HUES6 (cell line): ENCODE measurements around the gene KIF1A.
"Not testable (repeated sequence)": the region's sequence is repeated elsewhere in the genome, so short reads cannot be mapped to it uniquely, and the experiment has no call there.

ENCODE experiments used
- H3K27ac ChIP-seq: 2 replicates; pipeline ENCODE4 v1.7.0; 2013; ENCODE audit warnings: low read depth, mild to moderate bottlenecking, low read length, inconsistent platforms
- H3K27me3 ChIP-seq: 2 replicates; pipeline ENCODE4 v1.6.1; 2013; ENCODE audit warnings: low read length; ENCODE audit not compliant: control insufficient read depth, insufficient read depth
- H3K36me3 ChIP-seq: 2 replicates; pipeline ENCODE4 v1.6.1; 2013; ENCODE audit warnings: low read length; ENCODE audit not compliant: control insufficient read depth, insufficient read depth
- H3K4me1 ChIP-seq: 2 replicates; pipeline ENCODE4 v1.6.1; 2013; ENCODE audit warnings: low read length; ENCODE audit not compliant: control insufficient read depth, insufficient read depth
- H3K4me3 ChIP-seq: 2 replicates; pipeline ENCODE4 v1.5.1; 2013; ENCODE audit warnings: low read depth, low read length
- H3K9ac ChIP-seq: one replicate; pipeline ENCODE4 v1.6.1; 2013; ENCODE audit warnings: mild to moderate bottlenecking, low read length
- H3K9me3 ChIP-seq: 2 replicates; pipeline ENCODE4 v1.6.1; 2013; ENCODE audit warnings: low read depth, low read length; ENCODE audit not compliant: control insufficient read depth, insufficient read depth

The KIF1A gene

GRCh38 chr2:240782221-240782885 is 37.7 kb downstream of the KIF1A start:
- no peak overlapping the region for H3K4me3 ChIP-seq
- no peak overlapping the region for H3K9ac ChIP-seq
- H3K27ac ChIP-seq: no peak overlapping the region
- H3K4me1 ChIP-seq: no peaks in the 10 kb centered on the region
- peaks cover 62% of the 10 kb centered on the region for H3K36me3 ChIP-seq
- no peaks in the 10 kb centered on the region for H3K27me3 ChIP-seq
- no peaks in the 10 kb centered on the region for H3K9me3 ChIP-seq

DNA sequence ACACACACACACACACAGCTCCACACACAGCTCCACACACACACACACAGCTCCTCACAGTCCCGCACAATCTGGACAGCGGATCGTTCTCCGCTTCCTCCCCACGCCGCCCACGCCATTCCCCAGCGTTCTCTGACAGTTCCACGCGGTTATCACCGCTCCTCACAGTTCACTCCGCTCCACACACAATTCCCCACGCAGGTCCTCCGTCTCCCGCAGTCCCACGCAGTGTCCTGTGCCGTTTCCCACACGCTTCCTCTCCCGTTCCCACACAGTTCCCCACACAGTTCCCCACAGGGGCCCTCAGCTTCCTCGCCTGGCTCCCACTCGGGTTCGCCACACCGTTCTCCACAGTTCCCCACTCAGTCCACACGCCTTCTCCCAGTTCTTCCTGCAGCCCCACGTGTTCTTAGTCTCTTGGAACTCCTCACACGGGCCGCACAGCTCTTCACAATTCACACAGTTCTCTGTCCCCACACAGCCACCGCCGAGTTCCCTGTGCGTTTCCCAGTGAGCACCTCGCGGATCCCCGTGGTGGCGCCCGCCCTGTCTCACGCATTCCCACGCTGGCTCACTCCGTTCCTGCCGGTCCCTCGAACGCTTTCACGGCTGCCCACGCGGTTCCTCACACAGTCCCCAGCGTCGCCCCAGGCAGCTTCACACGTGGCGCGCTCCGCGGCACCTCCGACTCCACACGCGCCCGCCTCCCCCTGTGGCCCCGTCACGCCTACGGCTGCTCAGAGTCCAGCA is 38.4 kb downstream of the KIF1A start:
- Histone ChIP-seq H3K36me3 (peaks cover 59% of the 10 kb centered on the region), H3K27ac (no peak overlapping the region), H3K4me3 (no peak overlapping the region), H3K4me1 (no peaks in the 10 kb centered on the region), H3K9me3 (no peaks in the 10 kb centered on the region), H3K9ac (no peak overlapping the region), H3K27me3 (no peaks in the 10 kb centered on the region)

GRCh38 chr2:240780023-240780700 is 39.9 kb downstream of the KIF1A start:
- Histone ChIP-seq H3K9me3 (no peaks in the 10 kb centered on the region), H3K36me3 (peaks cover 59% of the 10 kb centered on the region), H3K27ac (no peak overlapping the region), H3K4me1 (no peaks in the 10 kb centered on the region), H3K27me3 (no peaks in the 10 kb centered on the region), H3K4me3 (no peak overlapping the region), H3K9ac (no peak overlapping the region)

DNA sequence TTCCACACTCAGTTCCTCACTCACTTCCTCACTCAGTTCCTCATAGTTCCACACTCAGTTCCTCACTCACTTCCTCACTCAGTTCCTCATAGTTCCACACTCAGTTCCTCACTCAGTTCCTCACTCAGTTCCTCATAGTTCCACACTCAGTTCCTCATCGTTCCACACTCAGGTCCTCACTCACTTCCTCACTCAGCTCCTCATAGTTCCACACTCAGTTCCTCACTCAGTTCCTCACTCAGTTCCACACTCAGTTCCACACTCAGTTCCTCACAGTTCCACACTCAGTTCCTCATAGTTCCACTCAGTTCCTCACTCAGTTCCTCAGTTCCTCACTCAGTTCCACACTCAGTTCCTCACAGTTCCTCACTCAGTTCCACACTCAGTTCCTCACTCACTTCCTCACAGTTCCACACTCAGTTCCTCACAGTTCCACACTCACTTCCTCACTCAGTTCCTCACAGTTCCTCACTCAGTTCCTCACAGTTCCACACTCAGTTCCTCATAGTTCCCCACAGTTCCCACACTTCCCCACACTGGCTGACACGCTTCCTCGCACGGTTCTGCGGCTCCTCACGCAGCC is 40.7 kb downstream of the KIF1A start:
- H3K9me3 ChIP-seq, H3K27ac ChIP-seq, H3K4me3 ChIP-seq, H3K4me1 ChIP-seq, H3K27me3 ChIP-seq, H3K9ac ChIP-seq: not testable (repeated sequence)
- H3K36me3 ChIP-seq: peaks cover 59% of the 10 kb centered on the region

DNA sequence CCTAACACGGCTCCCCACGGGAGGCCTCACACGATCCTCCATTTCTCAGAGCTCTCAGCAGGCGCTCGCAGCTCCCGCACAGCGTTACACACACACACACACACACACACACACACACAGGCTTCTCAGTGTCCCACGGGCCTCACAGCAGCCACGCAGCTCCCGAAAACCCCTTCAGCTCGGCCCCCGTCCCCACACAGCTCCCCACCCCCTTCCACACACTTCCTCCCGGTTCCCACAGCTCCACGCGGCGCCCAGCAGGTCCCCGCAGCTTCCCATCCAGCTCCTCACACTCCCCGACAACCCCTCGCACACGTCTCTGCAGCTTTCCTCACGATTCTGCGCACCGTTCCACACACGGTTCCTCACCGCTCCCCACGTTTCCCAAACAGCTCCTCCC is 41.6 kb downstream of the KIF1A start:
- Histone ChIP-seq H3K9me3 (no peaks in the 10 kb centered on the region), H3K9ac (no peak overlapping the region), H3K27ac (no peak overlapping the region), H3K4me3 (no peak overlapping the region), H3K4me1 (no peaks in the 10 kb centered on the region), H3K36me3 (peaks cover 57% of the 10 kb centered on the region), H3K27me3 (no peaks in the 10 kb centered on the region)

DNA sequence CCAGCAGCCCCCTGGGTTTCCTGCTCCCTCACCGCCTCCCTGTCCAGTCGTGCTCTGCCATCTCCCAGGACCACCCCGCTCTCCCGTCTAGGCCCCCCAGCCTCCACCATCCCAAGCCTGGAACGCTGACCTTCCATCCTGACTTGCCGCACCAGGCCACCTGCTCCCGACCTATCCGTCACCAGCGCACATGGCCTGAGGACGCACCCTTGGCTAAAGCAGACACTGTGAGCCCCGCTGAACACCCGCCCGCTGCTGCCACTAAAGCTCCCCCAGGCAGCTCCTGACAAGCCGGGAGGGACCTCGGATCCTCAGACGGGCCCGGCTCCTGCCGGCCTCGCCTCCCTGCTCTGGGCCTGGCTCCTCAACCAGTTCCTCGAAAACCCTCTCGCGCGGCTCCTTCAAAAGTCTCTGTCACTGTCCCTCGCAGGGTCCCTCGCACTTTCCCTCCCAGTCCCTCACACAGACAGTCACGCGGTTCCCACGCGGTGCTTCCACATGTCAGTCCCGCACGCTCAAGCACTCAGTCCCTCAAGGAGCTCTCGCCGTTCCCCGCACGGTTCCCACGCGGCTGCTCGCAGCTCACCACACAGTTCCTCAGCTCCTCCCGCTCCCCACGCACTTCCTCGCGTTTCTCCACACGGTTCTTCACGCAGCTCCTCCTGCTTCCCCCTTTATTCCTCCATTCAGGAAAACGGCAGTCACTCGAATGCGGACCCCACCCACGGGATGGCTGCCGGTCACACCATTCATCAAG is 42.4 kb downstream of the KIF1A start:
- H3K9me3 ChIP-seq: no peaks in the 10 kb centered on the region
- H3K27ac ChIP-seq: no peak overlapping the region
- no peak overlapping the region for H3K4me3 ChIP-seq
- peaks cover 57% of the 10 kb centered on the region for H3K36me3 ChIP-seq
- H3K27me3 ChIP-seq: no peaks in the 10 kb centered on the region
- no peak overlapping the region for H3K9ac ChIP-seq
- H3K4me1 ChIP-seq: no peaks in the 10 kb centered on the region

DNA sequence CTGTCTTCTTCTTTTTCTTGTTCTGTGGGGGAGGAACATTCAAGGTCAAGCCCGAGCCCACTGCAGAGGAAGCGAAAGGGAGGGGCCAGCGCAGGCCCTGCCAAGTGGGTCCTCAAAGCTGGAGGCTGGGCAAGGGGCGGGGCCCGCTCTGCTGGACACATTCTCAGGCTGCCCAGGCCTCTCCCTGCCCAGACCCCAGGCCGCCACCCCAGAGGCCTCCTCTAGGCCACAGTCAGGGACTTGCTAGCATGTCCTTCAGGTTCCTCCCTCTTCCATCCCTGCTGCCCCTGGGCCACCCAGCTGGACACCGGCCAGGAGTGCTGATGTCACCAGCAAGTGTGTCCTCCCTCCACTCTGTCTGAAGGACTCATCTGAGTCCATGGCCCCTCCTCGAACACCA is 44.1 kb downstream of the KIF1A start:
- no peak overlapping the region for H3K27ac ChIP-seq
- no peak overlapping the region for H3K4me3 ChIP-seq
- H3K27me3 ChIP-seq: no peaks in the 10 kb centered on the region
- no peaks in the 10 kb centered on the region for H3K4me1 ChIP-seq
- no peaks in the 10 kb centered on the region for H3K9me3 ChIP-seq
- no peak overlapping the region for H3K9ac ChIP-seq
- H3K36me3 ChIP-seq: peaks cover 62% of the 10 kb centered on the region

DNA sequence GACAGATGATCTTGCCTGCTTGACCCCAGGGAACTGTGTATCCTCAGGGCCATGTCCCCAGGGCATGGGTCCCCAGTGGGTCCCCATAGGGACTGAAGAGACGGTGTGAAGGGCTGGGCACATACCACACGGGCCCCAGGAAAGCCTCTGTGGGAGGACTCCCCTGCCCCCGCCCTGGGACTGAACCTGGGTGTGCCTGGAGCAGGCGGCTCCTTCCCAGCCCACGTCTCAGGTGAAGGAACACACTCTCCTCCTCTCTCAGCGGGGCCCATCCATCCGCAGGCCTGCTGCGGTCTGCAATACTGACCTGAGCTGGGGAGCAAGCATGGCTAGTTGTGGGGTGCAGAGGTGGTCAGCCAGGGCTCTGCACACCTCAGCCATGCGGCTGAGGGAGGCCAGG is 45.2 kb downstream of the KIF1A start:
- no peaks in the 10 kb centered on the region for H3K9me3 ChIP-seq
- no peak overlapping the region for H3K27ac ChIP-seq
- H3K27me3 ChIP-seq: no peaks in the 10 kb centered on the region
- H3K4me3 ChIP-seq: no peak overlapping the region
- peaks cover 73% of the 10 kb centered on the region for H3K36me3 ChIP-seq
- no peak overlapping the region for H3K9ac ChIP-seq
- no peaks in the 10 kb centered on the region for H3K4me1 ChIP-seq

GRCh38 chr2:240769096-240769495 is 50.9 kb downstream of the KIF1A start:
- Histone ChIP-seq H3K4me1 (no peaks in the 10 kb centered on the region), H3K9ac (no peak overlapping the region), H3K36me3 (peaks cover 99% of the 10 kb centered on the region)

DNA sequence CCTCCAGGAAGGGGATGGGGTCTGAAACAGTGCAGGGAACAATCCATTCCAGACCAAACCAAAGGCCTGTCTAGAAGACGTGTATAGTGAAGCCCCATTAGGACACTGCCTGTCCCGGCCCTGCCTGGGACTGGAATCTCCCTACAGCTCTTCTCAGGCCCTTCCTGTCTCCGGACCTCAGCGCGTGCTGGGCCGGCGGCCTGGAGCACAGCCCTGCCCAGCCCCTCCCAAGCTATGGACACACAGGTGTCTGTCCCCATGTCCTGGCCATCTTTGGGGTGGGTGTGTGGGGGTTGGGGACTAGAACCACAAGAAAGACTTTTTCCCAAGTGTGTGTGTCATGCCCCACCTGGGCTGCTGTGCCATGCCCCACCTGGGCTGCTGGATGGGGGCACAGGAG is 51.8 kb downstream of the KIF1A start:
- Histone ChIP-seq H3K27ac (no peak overlapping the region), H3K36me3 (peaks cover 100% of the 10 kb centered on the region), H3K4me1 (no peaks in the 10 kb centered on the region), H3K27me3 (no peaks in the 10 kb centered on the region), H3K9me3 (no peaks in the 10 kb centered on the region), H3K9ac (no peak overlapping the region), H3K4me3 (no peak overlapping the region)

More at GRCh38 chr2:240769096-240769495, 50.9 kb downstream of the KIF1A start:
- H3K9me3 ChIP-seq: no peaks in the 10 kb centered on the region
- H3K27me3 ChIP-seq: no peaks in the 10 kb centered on the region
- no peak overlapping the region for H3K4me3 ChIP-seq
- no peak overlapping the region for H3K27ac ChIP-seq
